ENCODE measurements around the gene MAGEB17. TPM values are rescaled to one million over a fixed set of nuclear protein-coding genes. Genes with fewer than 3 reads are reported as not detected.

MAGEB17 gene
- polyA plus RNA-seq, 1 donor from 2014 or later = 0.17 TPM

DNA sequence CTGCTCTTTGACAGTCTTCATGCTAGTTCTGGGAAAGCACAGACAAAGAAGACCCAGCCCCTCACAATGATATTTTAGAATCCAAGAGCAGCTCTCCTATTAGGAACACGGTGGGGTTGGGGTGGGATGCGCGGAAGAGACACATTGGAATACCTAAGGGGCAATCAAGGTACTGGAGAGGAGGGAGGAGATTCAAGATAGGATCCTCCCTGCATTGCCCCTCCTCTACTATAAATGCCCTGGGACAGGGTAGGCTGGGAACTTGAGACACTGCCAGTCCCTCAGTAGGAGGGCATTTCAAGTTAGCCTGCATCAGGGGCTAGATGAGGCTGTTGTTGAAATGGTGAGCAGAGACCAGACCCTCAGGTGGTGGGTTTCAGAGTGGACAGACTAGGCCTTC is 5.1 kb downstream of the MAGEB17 start:
- Histone ChIP-seq H3K9ac (ENCODE audit: low read length) (no peak overlapping the region), H3K4me3 (ENCODE audit: low read length) (no peak overlapping the region), H3K9me3 (ENCODE audit: low read length) (no peaks in the 10 kb centered on the region), H4K20me1 (ENCODE audit: insufficient read depth) (no peaks in the 10 kb centered on the region), H3K9me2 (ENCODE audit: insufficient read depth, low read length) (no peaks in the 10 kb centered on the region), H3K79me2 (replicated peaks; ENCODE audit: insufficient read depth, low read length) (no peaks in the 10 kb centered on the region), H2AFZ (ENCODE audit: low read depth, low read length) (no peak overlapping the region), H3F3A (ENCODE audit: insufficient read depth, low read length, poor library complexity, severe bottlenecking) (no peaks in the 10 kb centered on the region), H3K36me3 (ENCODE audit: insufficient read depth, low read length) (no peaks in the 10 kb centered on the region), H3K27ac (ENCODE audit: low read length) (no peak overlapping the region), H3K4me2 (ENCODE audit: low read length) (no peak overlapping the region), H3K27me3 (ENCODE audit: insufficient read depth, low read depth, low read length) (no peaks in the 10 kb centered on the region)
- TF ChIP-seq RAD21 (conservative IDR thresholded peaks at IDR 0.05) (no peak), MXI1 (conservative IDR thresholded peaks at IDR 0.05; ENCODE audit: poor library complexity, severe bottlenecking) (no peak), EZH2 (IDR thresholded peaks at IDR 0.05; ENCODE audit: borderline replicate concordance, insufficient read depth, low read length, poor library complexity, severe bottlenecking) (no peak), EP300 (conservative IDR thresholded peaks at IDR 0.05; ENCODE audit: poor library complexity, severe bottlenecking) (no peak), SMC3 (conservative IDR thresholded peaks at IDR 0.05; ENCODE audit: poor library complexity) (no peak), TAF1 (IDR thresholded peaks at IDR 0.05; ENCODE audit: low read depth) (no peak), POLR2AphosphoS5 (IDR thresholded peaks at IDR 0.05) (no peak)
- TF ChIP-seq, protein P1, sequence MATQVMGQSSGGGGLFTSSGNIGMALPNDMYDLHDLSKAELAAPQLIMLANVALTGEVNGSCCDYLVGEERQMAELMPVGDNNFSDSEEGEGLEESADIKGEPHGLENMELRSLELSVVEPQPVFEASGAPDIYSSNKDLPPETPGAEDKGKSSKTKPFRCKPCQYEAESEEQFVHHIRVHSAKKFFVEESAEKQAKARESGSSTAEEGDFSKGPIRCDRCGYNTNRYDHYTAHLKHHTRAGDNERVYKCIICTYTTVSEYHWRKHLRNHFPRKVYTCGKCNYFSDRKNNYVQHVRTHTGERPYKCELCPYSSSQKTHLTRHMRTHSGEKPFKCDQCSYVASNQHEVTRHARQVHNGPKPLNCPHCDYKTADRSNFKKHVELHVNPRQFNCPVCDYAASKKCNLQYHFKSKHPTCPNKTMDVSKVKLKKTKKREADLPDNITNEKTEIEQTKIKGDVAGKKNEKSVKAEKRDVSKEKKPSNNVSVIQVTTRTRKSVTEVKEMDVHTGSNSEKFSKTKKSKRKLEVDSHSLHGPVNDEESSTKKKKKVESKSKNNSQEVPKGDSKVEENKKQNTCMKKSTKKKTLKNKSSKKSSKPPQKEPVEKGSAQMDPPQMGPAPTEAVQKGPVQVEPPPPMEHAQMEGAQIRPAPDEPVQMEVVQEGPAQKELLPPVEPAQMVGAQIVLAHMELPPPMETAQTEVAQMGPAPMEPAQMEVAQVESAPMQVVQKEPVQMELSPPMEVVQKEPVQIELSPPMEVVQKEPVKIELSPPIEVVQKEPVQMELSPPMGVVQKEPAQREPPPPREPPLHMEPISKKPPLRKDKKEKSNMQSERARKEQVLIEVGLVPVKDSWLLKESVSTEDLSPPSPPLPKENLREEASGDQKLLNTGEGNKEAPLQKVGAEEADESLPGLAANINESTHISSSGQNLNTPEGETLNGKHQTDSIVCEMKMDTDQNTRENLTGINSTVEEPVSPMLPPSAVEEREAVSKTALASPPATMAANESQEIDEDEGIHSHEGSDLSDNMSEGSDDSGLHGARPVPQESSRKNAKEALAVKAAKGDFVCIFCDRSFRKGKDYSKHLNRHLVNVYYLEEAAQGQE (IDR thresholded peaks at IDR 0.05; ENCODE audit: borderline replicate concordance) = no peak
- TF ChIP-seq, protein P2, sequence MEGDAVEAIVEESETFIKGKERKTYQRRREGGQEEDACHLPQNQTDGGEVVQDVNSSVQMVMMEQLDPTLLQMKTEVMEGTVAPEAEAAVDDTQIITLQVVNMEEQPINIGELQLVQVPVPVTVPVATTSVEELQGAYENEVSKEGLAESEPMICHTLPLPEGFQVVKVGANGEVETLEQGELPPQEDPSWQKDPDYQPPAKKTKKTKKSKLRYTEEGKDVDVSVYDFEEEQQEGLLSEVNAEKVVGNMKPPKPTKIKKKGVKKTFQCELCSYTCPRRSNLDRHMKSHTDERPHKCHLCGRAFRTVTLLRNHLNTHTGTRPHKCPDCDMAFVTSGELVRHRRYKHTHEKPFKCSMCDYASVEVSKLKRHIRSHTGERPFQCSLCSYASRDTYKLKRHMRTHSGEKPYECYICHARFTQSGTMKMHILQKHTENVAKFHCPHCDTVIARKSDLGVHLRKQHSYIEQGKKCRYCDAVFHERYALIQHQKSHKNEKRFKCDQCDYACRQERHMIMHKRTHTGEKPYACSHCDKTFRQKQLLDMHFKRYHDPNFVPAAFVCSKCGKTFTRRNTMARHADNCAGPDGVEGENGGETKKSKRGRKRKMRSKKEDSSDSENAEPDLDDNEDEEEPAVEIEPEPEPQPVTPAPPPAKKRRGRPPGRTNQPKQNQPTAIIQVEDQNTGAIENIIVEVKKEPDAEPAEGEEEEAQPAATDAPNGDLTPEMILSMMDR (IDR thresholded peaks at IDR 0.05; ENCODE audit: poor library complexity, severe bottlenecking) = no peak

DNA sequence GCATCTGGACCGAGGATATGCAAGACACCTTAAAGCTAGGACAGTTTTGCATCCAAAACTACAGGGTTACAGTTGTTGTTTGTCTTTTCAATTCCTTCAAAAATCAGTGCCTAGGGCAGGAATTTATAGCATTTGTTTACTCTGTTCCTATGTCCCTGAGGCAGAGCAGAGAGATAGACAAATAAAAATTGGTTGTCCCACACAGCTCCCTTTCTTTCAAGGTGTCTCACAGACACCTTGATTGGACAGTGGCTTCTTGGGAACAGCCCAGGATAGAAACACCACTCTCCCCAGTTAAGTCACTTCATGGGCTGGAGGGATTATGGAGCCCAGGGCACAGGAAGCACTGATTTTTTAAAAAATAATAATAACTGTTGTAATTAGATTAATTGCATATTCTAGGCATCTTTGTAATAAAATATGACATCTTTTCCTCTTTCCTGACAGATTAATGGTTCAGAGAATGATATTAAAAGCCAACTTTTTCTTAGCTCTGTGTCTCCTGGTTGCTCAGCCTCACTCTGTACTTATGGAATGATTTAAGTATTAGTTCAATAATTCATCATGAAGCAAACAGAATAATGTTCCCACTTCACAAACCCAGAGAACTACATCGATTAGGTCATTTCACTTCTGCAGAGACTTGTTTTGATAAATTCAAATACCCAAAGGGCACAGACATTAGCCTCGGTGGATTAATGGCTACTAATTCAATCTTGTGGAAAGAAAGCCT is 8.2 kb downstream of the MAGEB17 start:
- H3K9me2 ChIP-seq (ENCODE audit: insufficient read depth, low read length) = no peaks in the 10 kb centered on the region
- no peak overlapping the region for H2AFZ ChIP-seq (ENCODE audit: low read depth, low read length)
- TF ChIP-seq TAF1 (IDR thresholded peaks at IDR 0.05; ENCODE audit: low read depth) = no peak
- no peak for TF ChIP-seq EP300 (conservative IDR thresholded peaks at IDR 0.05; ENCODE audit: poor library complexity, severe bottlenecking)
- TF ChIP-seq SMC3 (conservative IDR thresholded peaks at IDR 0.05; ENCODE audit: poor library complexity) = no peak
- TF ChIP-seq EZH2 (IDR thresholded peaks at IDR 0.05; ENCODE audit: borderline replicate concordance, insufficient read depth, low read length, poor library complexity, severe bottlenecking) = no peak
- TF ChIP-seq, protein P1 (IDR thresholded peaks at IDR 0.05; ENCODE audit: borderline replicate concordance) = no peak
- no peak for TF ChIP-seq MXI1 (conservative IDR thresholded peaks at IDR 0.05; ENCODE audit: poor library complexity, severe bottlenecking)
- TF ChIP-seq, protein P2 (IDR thresholded peaks at IDR 0.05; ENCODE audit: poor library complexity, severe bottlenecking) = no peak
- no peak for TF ChIP-seq POLR2AphosphoS5 (IDR thresholded peaks at IDR 0.05)
- TF ChIP-seq RAD21 (conservative IDR thresholded peaks at IDR 0.05) = no peak
- H3K27ac ChIP-seq (ENCODE audit: low read length) = no peak overlapping the region
- no peaks in the 10 kb centered on the region for H4K20me1 ChIP-seq (ENCODE audit: insufficient read depth)
- no peaks in the 10 kb centered on the region for H3K27me3 ChIP-seq (ENCODE audit: insufficient read depth, low read depth, low read length)
- H3F3A ChIP-seq (ENCODE audit: insufficient read depth, low read length, poor library complexity, severe bottlenecking) = no peaks in the 10 kb centered on the region
- no peak overlapping the region for H3K4me2 ChIP-seq (ENCODE audit: low read length)
- no peak overlapping the region for H3K9ac ChIP-seq (ENCODE audit: low read length)
- no peaks in the 10 kb centered on the region for H3K9me3 ChIP-seq (ENCODE audit: low read length)
- no peaks in the 10 kb centered on the region for H3K36me3 ChIP-seq (ENCODE audit: insufficient read depth, low read length)
- H3K79me2 ChIP-seq (replicated peaks; ENCODE audit: insufficient read depth, low read length) = no peaks in the 10 kb centered on the region
- no peak overlapping the region for H3K4me3 ChIP-seq (ENCODE audit: low read length)
